ENCODE results near the gene PIP5K1C.

- no peak for TF ChIP-seq CTCF (IDR thresholded peaks at IDR 0.05)
- no peak for TF ChIP-seq MAX (CRISPR knock-in tag; IDR thresholded peaks at IDR 0.05)
- no peak for TF ChIP-seq TCF7 (CRISPR knock-in tag; IDR thresholded peaks at IDR 0.05; ENCODE audit: low read depth)
- TF ChIP-seq SP1 (CRISPR knock-in tag; conservative IDR thresholded peaks at IDR 0.05): no peak
- TF ChIP-seq, protein P1, sequence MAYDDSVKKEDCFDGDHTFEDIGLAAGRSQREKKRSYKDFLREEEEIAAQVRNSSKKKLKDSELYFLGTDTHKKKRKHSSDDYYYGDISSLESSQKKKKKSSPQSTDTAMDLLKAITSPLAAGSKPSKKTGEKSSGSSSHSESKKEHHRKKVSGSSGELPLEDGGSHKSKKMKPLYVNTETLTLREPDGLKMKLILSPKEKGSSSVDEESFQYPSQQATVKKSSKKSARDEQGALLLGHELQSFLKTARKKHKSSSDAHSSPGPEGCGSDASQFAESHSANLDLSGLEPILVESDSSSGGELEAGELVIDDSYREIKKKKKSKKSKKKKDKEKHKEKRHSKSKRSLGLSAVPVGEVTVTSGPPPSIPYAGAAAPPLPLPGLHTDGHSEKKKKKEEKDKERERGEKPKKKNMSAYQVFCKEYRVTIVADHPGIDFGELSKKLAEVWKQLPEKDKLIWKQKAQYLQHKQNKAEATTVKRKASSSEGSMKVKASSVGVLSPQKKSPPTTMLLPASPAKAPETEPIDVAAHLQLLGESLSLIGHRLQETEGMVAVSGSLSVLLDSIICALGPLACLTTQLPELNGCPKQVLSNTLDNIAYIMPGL (CRISPR knock-in tag; IDR thresholded peaks at IDR 0.05): no peak
- TF ChIP-seq, protein P2, sequence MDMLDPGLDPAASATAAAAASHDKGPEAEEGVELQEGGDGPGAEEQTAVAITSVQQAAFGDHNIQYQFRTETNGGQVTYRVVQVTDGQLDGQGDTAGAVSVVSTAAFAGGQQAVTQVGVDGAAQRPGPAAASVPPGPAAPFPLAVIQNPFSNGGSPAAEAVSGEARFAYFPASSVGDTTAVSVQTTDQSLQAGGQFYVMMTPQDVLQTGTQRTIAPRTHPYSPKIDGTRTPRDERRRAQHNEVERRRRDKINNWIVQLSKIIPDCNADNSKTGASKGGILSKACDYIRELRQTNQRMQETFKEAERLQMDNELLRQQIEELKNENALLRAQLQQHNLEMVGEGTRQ (CRISPR knock-in tag; IDR thresholded peaks at IDR 0.05): no peak
- no peak for TF ChIP-seq TEAD4 (CRISPR knock-in tag; IDR thresholded peaks at IDR 0.05)
Measured at GRCh38 chr19:3620145-3620816, 80.0 kb downstream of the PIP5K1C start.
